Activated CD4-positive, alpha-beta T cell treated with anti-CD3 and anti-CD28 coated beads for 24 hours (primary cell): ENCODE measurements around the gene DISC1.
A peak's percentile ranks its signal among the peaks of the same experiment; 100 is the strongest.
"Not testable (repeated sequence)": the region's sequence is repeated elsewhere in the genome, so short reads cannot be mapped to it uniquely, and the experiment has no call there.

Source experiments
- DNase-seq, 2 donors: peaks; one replicate each; pipeline ENCODE4 v3.0.0-alpha.2; 2020; ENCODE audit warnings: low read depth in 2 of 2

The DISC1 gene

DNA sequence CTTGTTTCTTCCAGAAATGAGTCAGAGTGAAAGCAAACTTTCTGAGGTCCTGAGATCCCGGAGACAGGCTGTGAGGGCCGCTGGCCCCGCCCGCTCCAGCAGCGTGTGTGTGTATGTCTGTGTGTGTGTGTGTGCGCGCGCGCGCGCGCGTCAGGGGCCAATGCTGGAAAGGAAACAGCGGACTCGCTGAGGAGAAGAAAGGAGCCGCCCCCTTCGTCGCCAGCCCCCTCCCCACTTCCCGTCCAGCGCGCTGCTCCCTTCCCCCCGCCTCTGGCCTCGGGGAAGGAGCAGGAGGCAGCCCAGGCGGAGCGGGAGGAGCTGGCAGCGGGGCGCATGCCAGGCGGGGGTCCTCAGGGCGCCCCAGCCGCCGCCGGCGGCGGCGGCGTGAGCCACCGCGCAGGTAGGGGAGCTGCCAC, at the start of gene DISC1:
Gene DISC1 (plus strand): TSS at position 256 of the 416 bp plus-strand sequence. CDS start 78 bp downstream, at position 334.
- peak in 1 of 2 donors; percentile 46 for DNase-seq

DNA sequence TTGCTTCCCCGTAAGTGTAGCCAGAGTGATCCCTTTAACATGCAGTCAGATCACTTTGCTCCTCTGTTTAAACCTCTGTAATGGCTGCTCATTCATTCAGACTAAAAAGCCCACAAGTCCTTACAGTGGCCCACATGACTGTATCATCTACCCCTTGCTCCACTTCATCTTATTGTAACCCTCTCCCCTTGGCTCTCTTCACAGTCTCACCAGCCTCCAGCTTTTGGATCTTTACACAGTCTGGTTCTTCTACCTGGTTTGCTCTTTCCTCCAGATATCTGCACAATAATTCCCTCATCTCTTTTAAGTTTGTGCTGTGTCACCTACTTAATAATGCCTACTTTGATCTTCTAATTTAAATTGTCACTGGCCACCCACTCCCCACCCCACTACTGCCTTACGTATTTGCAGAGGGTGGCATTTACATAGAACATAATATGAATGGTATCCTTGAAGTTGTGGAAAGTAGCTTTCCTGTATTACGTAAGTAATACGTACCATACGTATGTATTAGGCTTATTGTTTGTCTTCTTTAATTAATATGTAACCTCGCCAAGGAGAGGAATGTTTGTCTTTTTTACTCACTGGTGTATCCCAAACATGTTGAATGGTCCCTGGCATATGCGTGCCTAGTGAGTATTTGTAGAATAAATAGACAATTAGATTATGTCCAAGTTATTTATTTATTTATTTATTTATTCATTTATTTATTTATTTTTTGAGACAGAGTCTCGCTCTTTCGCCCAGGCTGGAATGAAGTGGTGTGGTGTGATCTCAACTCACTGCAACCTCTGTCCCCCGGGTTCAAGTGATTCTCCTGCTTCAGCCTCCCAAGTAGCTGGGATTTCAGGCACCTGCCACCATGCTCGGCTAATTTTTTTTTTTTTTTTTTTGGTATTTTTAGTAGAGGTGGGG, 49.5 kb upstream of the DISC1 start:
- no peak for DNase-seq

DNA sequence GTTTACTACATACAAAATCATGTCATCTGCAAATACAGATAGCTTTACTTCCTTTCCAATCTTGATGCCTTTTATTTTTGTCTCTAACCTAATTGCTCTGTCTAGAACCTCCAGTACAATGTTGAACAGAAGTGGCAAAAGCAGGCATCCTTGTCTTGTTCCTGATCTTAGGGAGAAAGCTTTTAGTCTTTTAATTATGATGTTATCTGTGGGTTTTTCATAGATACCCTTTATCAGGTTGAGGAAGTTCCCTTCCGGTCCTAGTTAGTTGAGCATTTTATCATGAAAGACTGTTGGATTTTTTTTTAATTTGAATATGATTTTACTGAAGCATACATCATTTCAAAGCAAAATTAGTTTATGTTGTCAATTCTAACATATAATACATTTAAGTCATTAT, 45.7 kb upstream of the DISC1 start:
- no peak for DNase-seq

DNA sequence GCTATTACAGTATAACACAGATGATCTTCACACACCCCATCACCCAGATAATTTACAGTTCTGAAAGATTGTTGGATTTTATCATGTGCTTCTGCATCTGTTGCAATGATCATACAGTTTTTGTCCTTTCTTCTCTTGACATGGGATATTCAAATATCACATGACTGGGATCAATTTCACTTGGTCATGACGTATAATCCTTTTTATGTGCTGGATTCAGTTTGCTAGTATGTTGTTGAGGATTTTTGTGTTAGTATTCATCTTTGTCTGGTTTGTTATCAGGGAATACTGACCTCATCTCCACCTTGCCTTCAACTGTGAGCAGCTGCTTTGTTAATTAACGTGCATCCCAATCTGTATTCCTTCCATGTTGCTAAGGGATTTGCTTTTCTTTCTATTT, 44.7 kb upstream of the DISC1 start:
- DNase-seq, result no peak

DNA sequence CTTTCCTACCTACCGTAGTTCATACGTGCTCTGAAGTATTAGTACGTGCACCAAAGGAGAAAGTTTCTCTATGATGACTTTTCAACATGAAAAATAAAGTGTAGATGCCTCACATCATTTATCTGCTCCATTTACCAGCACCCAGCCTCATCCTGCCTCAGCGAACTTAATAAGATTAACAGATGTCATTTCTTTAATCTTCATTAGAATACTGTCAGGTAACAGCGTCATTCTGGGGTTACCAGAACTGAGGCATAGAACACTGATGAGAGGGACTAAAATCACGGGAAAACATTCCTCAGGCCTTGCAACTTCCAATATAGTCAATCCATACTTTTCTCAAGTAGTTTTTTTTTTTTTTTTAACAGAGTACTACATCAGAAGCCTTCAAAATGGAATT, 43.2 kb upstream of the DISC1 start:
- no peak for DNase-seq

DNA sequence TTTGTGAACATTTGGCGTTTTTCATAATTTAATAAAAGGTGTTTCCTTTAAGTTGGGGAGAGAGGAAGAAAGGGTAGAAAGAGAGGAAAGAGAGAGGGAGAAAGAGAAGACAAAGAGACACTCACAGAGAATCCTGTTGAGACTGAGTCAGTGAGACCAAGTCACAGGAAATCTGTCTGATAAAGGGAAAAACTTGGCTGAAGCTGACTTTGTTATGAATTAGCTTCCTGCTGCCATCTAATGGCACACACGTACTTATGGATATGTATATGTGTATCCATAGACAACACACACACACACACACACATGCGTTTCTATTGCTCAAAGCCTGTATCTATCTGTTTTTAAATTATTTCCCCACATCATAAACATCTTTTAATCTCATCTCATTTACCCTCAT, 42.5 kb upstream of the DISC1 start:
- no peak for DNase-seq

DNA sequence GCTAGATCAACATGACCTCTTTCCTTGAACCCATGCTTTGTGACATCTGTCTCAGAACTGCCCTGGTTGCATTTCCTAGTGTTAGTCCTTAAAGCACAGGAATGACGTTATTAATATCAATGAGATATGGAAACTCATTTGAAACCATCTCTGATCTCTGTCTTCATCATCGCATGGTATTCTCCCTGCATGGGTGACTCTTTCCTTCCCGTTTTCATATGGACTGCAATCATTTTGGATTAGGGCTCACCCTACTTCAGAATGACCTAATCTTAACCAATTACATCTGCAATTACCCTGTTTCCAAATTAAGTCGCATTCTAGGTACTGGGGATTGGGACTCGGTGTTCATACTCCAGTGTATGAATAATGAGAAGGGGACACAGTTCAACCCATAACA, 41.7 kb upstream of the DISC1 start:
- DNase-seq, result no peak

DNA sequence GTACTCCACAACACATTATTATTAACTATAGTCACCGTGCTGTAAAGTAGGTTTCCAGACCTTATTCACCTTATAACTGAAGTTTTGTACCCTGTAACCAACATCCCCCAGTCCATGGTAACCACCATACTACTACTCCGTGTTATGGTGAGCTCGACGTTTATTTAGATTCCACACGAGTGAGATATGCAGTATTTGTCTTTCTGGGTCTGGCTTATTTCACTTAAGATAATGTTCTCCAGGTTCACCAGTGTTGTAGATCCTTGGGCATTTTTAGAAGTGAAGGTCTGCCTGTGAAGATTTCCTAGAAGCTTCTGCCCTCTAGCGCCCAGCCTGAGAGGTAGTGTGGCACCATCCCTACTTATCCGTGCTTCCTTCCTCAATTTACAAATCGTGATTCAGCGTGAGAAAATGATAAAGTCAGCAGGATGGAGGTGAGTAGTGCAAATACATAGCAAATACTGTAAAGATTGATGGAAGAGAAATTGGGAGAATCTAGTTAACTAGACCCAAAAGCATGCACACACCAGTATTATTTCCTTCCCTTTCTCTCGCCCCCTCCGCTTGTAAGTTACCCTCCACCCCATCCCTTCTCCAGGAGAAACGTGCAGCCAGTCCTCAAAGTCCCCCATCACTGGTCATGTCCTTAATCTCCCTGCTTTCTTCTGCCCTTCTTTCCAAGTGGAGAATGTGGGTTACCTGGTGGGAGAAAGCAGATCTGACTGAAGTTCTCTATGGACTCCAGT, 36.0 kb upstream of the DISC1 start:
- peak in 1 of 2 donors; percentile 17 for DNase-seq

DNA sequence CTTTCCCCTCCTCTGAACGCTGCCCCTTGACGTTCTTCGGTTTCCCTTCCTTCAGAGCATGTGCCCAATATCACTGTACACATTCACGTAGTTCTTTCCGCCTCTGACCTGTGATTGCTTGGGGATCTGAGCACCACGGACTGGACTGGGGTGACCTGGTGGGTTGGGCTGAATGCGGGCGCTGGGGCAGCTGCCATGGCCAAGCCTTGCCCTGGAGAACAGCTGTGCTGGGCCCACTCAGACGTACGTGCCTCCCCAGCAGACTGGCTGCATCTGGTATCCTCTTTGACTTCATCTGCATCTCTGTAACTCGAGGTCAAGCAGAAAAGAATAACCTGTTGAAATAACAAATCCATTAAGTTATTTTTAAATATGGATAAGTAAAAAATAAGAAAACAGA, 35.1 kb upstream of the DISC1 start:
- DNase-seq, result no peak

DNA sequence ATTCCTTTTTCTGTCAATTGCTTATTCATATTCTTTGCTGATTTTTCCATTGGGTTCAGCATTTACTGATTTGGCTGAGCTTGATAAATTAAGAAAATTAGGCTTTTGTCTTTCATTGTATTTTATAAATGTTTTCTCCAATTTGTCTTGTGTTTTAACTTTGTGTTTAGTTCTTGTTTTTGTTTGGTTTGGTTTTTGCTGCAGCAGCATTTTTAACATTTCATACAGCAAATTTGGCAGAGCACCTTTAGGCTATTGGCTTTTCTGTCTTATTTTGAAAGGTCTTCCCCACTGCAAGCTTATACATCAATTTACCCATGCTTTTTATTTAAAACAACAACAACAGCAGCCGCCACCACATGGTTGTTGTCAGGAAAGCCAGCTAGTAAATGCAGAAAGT, 33.8 kb upstream of the DISC1 start:
- no peak for DNase-seq

DNA sequence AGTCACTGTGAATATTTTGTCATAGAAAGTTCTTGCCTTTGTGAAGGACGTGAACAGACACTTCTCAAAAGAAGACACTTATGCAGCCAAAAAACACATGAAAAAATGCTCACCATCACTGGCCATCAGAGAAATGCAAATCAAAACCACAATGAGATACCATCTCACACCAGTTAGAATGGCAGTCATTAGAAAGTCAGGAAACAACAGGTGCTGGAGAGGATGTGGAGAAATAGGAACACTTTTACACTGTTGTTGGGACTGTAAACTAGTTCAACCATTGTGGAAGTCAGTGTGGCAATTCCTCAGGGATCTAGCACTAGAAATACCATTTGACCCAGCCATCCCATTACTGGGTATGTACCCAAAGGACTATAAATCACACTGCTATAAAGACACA, 33.3 kb upstream of the DISC1 start:
- DNase-seq, result not testable (repeated sequence)

DNA sequence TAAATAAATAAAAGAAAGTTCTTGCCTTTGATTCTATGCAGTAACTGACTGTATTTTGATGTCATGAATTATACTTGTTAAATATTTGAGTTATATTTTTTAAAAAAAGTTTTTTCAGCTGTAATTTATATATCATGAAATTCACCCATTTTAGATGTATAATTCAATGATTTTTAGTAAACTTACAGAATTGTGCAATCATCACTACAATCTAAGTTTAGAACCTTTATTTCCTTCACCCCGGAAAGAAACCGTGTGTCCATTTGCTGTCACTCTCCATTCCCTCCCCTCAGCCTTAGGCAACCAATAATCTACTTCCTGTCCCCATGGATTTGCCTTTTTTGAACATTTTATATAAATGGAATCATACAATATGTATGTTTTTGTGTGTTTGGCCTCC, 32.5 kb upstream of the DISC1 start:
- no peak for DNase-seq

DNA sequence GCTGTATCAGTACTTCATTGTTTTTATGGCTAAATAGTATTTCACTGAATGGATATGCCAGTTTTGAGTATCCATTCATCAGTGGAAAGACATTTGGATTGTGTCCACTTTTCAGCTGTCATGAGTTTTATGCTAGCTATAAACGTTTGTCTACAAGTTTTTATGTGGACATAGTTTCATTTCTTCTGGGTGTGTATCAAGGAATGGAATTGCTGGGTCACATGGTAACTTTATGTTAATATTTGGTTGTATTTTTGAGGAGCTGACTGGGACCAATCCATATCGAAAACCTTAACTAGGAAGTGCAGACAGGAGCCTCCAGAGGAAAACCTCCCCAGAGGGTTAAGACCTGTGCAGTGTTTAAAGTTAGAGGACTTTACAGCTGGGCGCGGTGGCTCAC, 31.8 kb upstream of the DISC1 start:
- DNase-seq, result no peak

DNA sequence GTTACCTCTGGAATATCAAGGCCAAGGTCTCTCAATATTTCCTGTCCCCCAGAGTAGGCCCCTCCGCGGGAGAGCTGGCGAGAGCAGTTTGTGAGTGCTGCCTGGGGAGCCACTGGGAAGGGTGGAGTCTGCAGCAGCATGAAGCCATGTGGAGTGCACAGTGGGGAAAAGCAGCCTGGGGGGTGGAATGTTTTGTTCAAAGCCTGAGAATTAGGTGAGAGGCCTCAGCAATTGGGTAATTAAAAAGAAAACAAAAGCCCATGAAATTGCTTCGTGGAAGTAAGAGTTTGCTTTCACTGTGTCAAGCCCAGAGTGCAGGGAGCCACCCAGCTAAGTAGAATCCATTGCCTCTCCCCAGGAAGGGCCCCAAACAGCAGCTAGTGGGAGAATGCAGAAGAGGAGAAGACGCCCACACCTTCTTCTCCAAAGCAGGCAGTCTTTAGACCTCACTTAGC, 30.2 kb upstream of the DISC1 start:
- DNase-seq, result no peak

DNA sequence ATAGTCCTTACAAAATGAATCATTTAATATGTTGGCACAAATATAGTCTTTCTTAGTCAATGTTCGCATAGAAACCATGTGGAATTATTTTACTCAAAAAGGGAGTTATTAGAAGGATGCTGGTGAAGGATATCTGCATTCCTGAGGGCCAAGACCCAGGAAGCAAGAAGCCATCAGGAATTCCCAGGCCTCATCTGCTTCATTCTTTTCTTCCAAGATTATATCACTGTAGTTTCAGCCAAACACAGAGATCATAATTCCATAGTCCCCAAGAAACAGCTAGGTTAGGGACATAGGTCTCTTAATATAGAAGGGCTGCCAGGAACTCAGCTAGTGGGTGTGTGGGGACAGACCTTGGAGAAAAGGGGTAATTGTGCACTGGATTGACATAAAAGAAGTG, 28.6 kb upstream of the DISC1 start:
- DNase-seq, result no peak

DNA sequence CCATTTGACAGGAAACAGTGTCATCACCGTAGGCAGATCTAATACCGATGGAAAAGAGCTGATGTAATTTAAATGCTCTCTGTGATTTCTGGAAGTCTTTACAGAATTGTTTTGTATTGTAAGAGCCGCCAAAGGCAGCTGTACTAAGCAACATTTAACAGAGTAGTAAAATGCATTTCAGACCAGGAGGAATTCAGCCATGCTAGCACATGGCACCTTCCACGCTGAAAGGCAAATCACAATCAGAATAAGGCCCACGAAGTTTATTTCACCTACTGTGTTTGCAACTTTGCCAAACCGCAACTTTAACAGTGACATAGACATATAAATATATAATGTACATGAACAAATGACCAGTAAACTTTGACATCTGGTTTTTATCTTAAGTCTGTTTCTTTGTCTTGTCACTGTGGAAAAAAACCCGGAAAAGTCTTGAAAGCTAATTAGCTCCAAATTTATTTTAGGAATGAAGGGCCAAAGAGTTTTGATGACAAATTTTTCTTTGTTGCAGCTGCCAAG, 26.1 kb upstream of the DISC1 start:
- DNase-seq, result no peak

DNA sequence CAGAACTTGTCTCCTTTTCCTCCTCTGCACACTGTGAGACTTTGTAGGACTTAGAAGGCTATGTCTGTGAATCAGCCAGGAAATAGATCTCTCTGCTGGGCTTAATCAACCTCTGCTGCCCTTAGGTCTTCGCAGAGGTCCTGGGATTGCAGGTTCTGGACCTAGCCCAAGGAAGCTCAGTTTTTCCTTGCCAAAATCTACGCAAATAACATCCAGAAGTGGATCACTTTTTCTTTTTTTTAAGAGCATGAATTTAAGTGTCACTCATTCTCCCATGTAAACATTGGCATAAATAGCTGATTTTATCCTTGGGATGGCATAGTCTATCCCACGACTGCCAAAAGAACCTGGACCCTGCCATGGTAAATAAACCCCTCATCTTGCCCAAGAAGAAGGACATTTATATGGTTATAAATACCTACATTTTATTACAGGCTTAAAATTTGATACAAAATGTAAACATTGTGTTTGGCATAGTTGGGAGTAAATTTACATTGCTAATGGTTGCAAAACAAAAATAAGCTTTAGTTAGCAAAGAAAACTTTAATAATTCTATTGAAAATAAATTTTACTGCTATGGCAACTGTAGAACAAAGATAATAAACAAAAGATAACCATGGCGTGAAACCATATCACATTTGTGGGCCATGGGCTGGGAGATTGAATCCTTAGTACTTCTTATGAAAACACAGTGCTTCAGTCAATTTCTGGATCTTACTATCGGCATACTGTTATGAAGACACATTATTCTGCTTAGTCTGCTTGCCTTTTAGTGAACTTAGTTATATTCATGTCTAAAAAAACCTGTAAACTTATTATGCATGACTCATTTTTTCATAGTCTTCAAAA, 24.5 kb upstream of the DISC1 start:
- DNase-seq, result no peak

DNA sequence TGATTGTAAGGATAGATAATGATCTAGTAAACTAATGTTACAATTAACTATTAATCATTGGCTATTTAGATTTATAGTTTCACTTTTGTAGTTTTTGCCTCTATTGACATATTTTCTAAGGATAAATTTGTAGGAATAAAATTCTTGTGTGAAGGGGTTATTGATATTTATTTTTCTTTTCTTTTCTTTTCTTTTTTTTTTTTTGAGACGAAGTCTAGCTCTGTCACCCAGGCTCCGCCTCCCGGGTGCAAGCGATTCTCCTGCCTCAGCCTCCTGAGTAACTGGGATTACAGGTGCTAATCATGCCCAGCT, 24.0 kb upstream of the DISC1 start:
- no peak for DNase-seq

DNA sequence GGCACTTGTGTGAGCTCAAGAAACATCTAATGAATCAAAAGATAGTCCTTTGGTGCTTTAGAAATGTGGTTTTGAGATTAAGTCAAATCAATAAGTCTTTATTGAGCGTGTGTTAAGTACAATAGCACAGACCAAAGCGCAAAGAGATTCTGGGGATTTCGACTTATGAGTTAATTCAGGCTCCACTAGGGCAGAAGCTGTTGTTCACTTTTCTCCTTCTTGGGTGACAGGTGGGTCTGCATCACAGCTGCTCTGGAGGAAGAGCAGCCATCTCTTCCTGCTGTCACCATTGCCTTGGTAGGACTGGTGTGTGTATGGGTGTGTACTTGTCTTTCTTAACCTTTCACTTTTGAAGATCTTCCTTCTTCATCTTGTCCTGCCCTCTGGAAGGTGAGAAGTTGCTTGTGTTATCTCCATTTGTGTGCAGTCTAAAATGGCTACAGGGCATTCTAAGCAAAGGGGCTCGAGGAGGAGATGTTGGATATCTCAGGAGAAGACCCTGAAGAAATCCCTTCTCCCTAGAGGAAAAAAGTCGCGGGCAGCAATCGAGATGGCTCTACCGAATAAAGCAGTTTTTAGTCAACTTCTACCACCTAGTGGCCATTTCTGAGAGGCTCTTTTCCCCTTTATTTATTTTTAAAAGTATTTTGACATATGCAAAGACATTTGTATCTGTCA, 22.9 kb upstream of the DISC1 start:
- no peak for DNase-seq

DNA sequence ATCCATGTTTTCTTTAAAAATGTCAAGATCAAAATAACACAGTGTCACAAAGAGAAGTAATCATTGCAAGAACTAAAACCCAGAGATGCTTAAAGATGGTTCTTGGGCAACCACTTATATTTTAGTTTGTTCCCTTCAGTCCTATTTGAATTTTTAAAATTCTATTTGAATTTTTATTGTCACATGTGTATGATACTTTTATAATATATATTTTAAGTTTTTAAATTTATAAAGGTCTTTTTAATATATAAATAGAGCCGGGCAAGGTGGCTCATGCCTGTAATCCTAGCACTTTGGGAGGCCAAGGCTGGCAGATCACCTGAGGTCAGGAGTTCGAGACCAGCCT, 22.3 kb upstream of the DISC1 start:
- no peak for DNase-seq
